ENCODE measurements around the gene SASH1. TPM values are rescaled to one million over a fixed set of nuclear protein-coding genes. Genes with fewer than 3 reads are reported as not detected.

SASH1 gene
- total RNA-seq, 2 experiments from 2014 or later, result not detected

GRCh38 chr6:148464319-148465010 is 121.8 kb downstream of the SASH1 start:
- no peak overlapping the region for H3K4me3 Mint-ChIP-seq
- ATAC-seq (no peak), DNase-seq (peak; percentile 68)
- POLR2A ChIA-PET, result no interaction called here
- H3K27me3 Mint-ChIP-seq (ENCODE audit: low read depth), result peaks cover 12% of the 10 kb centered on the region
- no peaks in the 10 kb centered on the region for H3K9me3 Mint-ChIP-seq (ENCODE audit: insufficient read depth)
- CTCF ChIA-PET, result interaction anchor here (0.7 to 2.0 kb wide), 7 partner anchors 11 to 288 kb away, joined by 3 to 13 read pairs (median 4); no protein-coding TSS in a partner anchor
- no peak overlapping the region for H3K27ac Mint-ChIP-seq
- H3K4me1 Mint-ChIP-seq (ENCODE audit: low read depth), result no peaks in the 10 kb centered on the region
- no peaks in the 10 kb centered on the region for H3K36me3 Mint-ChIP-seq (ENCODE audit: low read depth)

GRCh38 chr6:148465011-148465335 is 122.3 kb downstream of the SASH1 start:
- no peak overlapping the region for H3K4me3 Mint-ChIP-seq
- POLR2A ChIA-PET, result no interaction called here
- DNase-seq (no peak), ATAC-seq (no peak)
- no peaks in the 10 kb centered on the region for H3K4me1 Mint-ChIP-seq (ENCODE audit: low read depth)
- CTCF ChIA-PET, result interaction anchor here (1.4 to 1.5 kb wide), 2 partner anchors 288 kb away, joined by 8 to 13 read pairs; no protein-coding TSS in a partner anchor
- H3K9me3 Mint-ChIP-seq (ENCODE audit: insufficient read depth), result no peaks in the 10 kb centered on the region
- H3K27ac Mint-ChIP-seq, result no peak overlapping the region
- H3K27me3 Mint-ChIP-seq (ENCODE audit: low read depth), result peaks cover 12% of the 10 kb centered on the region
- no peaks in the 10 kb centered on the region for H3K36me3 Mint-ChIP-seq (ENCODE audit: low read depth)

- POLR2A ChIA-PET, result no interaction called here
- CTCF ChIA-PET, result interaction anchor here (1.5 to 1.6 kb wide), 2 partner anchors 288 to 959 kb away, joined by 4 to 8 read pairs; no protein-coding TSS in a partner anchor
- Mint-ChIP-seq H3K9me3 (ENCODE audit: insufficient read depth) (no peaks in the 10 kb centered on the region), H3K36me3 (ENCODE audit: low read depth) (no peaks in the 10 kb centered on the region), H3K4me1 (ENCODE audit: low read depth) (no peaks in the 10 kb centered on the region), H3K4me3 (no peak overlapping the region), H3K27ac (no peak overlapping the region), H3K27me3 (ENCODE audit: low read depth) (peaks cover 12% of the 10 kb centered on the region)
- DNase-seq, result no peak
- no peak for ATAC-seq
These were observed 123.0 kb downstream of the SASH1 start for GRCh38 chr6:148465670-148466069.

- Mint-ChIP-seq H3K4me1 (ENCODE audit: low read depth) (no peaks in the 10 kb centered on the region), H3K27me3 (ENCODE audit: low read depth) (peaks cover 12% of the 10 kb centered on the region), H3K27ac (no peak overlapping the region), H3K4me3 (no peak overlapping the region), H3K9me3 (ENCODE audit: insufficient read depth) (no peaks in the 10 kb centered on the region), H3K36me3 (ENCODE audit: low read depth) (no peaks in the 10 kb centered on the region)
- ATAC-seq (no peak), DNase-seq (no peak)
- POLR2A ChIA-PET, result no interaction called here
- CTCF ChIA-PET, result interaction anchor here (1.5 to 1.6 kb wide), 2 partner anchors 289 to 960 kb away, joined by 4 to 8 read pairs; no protein-coding TSS in a partner anchor
These were observed 123.5 kb downstream of the SASH1 start for GRCh38 chr6:148466158-148466557.

GRCh38 chr6:148467926-148468325 is 125.3 kb downstream of the SASH1 start:
- H3K4me3 Mint-ChIP-seq, result no peak overlapping the region
- ChIA-PET POLR2A (no interaction called here), CTCF (no interaction called here)
- H3K4me1 Mint-ChIP-seq (ENCODE audit: low read depth), result no peaks in the 10 kb centered on the region
- peaks cover 10% of the 10 kb centered on the region for H3K27me3 Mint-ChIP-seq (ENCODE audit: low read depth)
- no peak overlapping the region for H3K27ac Mint-ChIP-seq
- ATAC-seq (no peak), DNase-seq (no peak)
- H3K36me3 Mint-ChIP-seq (ENCODE audit: low read depth), result no peaks in the 10 kb centered on the region
- H3K9me3 Mint-ChIP-seq (ENCODE audit: insufficient read depth), result no peaks in the 10 kb centered on the region

- H3K36me3 Mint-ChIP-seq (ENCODE audit: low read depth), result no peaks in the 10 kb centered on the region
- H3K9me3 Mint-ChIP-seq (ENCODE audit: insufficient read depth), result no peaks in the 10 kb centered on the region
- ATAC-seq (no peak), DNase-seq (no peak)
- no peak overlapping the region for H3K4me3 Mint-ChIP-seq
- no peaks in the 10 kb centered on the region for H3K4me1 Mint-ChIP-seq (ENCODE audit: low read depth)
- no peak overlapping the region for H3K27ac Mint-ChIP-seq
- ChIA-PET CTCF (interaction anchor here (1.3 kb wide), 1 partner anchor 290 kb away, joined by 3 read pairs; no protein-coding TSS in a partner anchor), POLR2A (no interaction called here)
- peaks cover 6% of the 10 kb centered on the region for H3K27me3 Mint-ChIP-seq (ENCODE audit: low read depth)
These were observed 127.5 kb downstream of the SASH1 start for GRCh38 chr6:148470156-148470555.

- POLR2A ChIA-PET, result no interaction called here
- CTCF ChIA-PET, result no interaction called here
- H3K27ac Mint-ChIP-seq, result no peak overlapping the region
- no peaks in the 10 kb centered on the region for H3K36me3 Mint-ChIP-seq (ENCODE audit: low read depth)
- H3K4me1 Mint-ChIP-seq (ENCODE audit: low read depth), result no peaks in the 10 kb centered on the region
- DNase-seq, result no peak
- H3K27me3 Mint-ChIP-seq (ENCODE audit: low read depth), result peaks cover 6% of the 10 kb centered on the region
- no peak for ATAC-seq
- H3K4me3 Mint-ChIP-seq, result no peak overlapping the region
- H3K9me3 Mint-ChIP-seq (ENCODE audit: insufficient read depth), result no peaks in the 10 kb centered on the region
These were observed 128.2 kb downstream of the SASH1 start for GRCh38 chr6:148470606-148471465.

- Mint-ChIP-seq H3K27me3 (ENCODE audit: low read depth) (peaks cover 6% of the 10 kb centered on the region), H3K27ac (no peak overlapping the region), H3K36me3 (ENCODE audit: low read depth) (no peaks in the 10 kb centered on the region), H3K4me1 (ENCODE audit: low read depth) (no peaks in the 10 kb centered on the region), H3K4me3 (no peak overlapping the region), H3K9me3 (ENCODE audit: insufficient read depth) (no peaks in the 10 kb centered on the region)
- CTCF ChIA-PET, result no interaction called here
- ATAC-seq, result no peak
- DNase-seq, result no peak
- POLR2A ChIA-PET, result no interaction called here
These were observed 129.1 kb downstream of the SASH1 start for GRCh38 chr6:148471624-148472159.

- no peaks in the 10 kb centered on the region for H3K4me1 Mint-ChIP-seq (ENCODE audit: low read depth)
- H3K36me3 Mint-ChIP-seq (ENCODE audit: low read depth), result no peaks in the 10 kb centered on the region
These were observed 129.8 kb downstream of the SASH1 start for GRCh38 chr6:148472171-148473105.

GRCh38 chr6:148479497-148479896 is 136.9 kb downstream of the SASH1 start:
- H3K4me3 Mint-ChIP-seq, result no peak overlapping the region
- no peak for ATAC-seq
- no peaks in the 10 kb centered on the region for H3K27me3 Mint-ChIP-seq (ENCODE audit: low read depth)
- CTCF ChIA-PET, result interaction anchor here (0.8 kb wide), 1 partner anchor 15 kb away, joined by 3 read pairs; no protein-coding TSS in a partner anchor
- no peak overlapping the region for H3K27ac Mint-ChIP-seq
- POLR2A ChIA-PET, result no interaction called here
- no peaks in the 10 kb centered on the region for H3K4me1 Mint-ChIP-seq (ENCODE audit: low read depth)
- no peaks in the 10 kb centered on the region for H3K9me3 Mint-ChIP-seq (ENCODE audit: insufficient read depth)
- DNase-seq, result no peak
- no peaks in the 10 kb centered on the region for H3K36me3 Mint-ChIP-seq (ENCODE audit: low read depth)

More at GRCh38 chr6:148472171-148473105, 129.8 kb downstream of the SASH1 start:
- DNase-seq (no peak), ATAC-seq (no peak)
- H3K9me3 Mint-ChIP-seq (ENCODE audit: insufficient read depth), result no peaks in the 10 kb centered on the region
- ChIA-PET POLR2A (no interaction called here), CTCF (no interaction called here)
- H3K27ac Mint-ChIP-seq, result no peak overlapping the region
- H3K27me3 Mint-ChIP-seq (ENCODE audit: low read depth), result peaks cover 6% of the 10 kb centered on the region
- no peak overlapping the region for H3K4me3 Mint-ChIP-seq

GRCh38 chr6:148487461-148487860 is 144.8 kb downstream of the SASH1 start:
- Mint-ChIP-seq H3K4me1 (ENCODE audit: low read depth) (no peaks in the 10 kb centered on the region), H3K27me3 (ENCODE audit: low read depth) (no peaks in the 10 kb centered on the region), H3K36me3 (ENCODE audit: low read depth) (no peaks in the 10 kb centered on the region), H3K9me3 (ENCODE audit: insufficient read depth) (no peaks in the 10 kb centered on the region), H3K27ac (no peak overlapping the region), H3K4me3 (no peak overlapping the region)
- ChIA-PET CTCF (no interaction called here), POLR2A (no interaction called here)
- DNase-seq, result no peak
- no peak for ATAC-seq
